AG04449 (cell line): ENCODE measurements around the gene UNC13C.

Experiments used
- CTCF ChIA-PET: fragments of 350-600 bp; formaldehyde crosslinking; extraction: SDS; loops from one replicate; lab custom pipeline; 2021; ENCODE audit warnings: antibody characterized with exemption; lab: Yijun Ruan, JAX
- POLR2A ChIA-PET: fragments of 400-600, 350-600 bp; formaldehyde crosslinking; extraction: SDS; loops from one replicate; lab custom pipeline; 2020; ENCODE audit warnings: antibody characterized with exemption, inconsistent platforms; lab: Yijun Ruan, JAX
- DNase-seq: peaks from one replicate; pipeline ENCODE4 v3.0.0-alpha.2; 2010; ENCODE audit warnings: low read depth, low spot score
- H3K4me3 ChIP-seq: 2 replicates; pipeline ENCODE4 v1.5.1; 2011; ENCODE audit warnings: low read depth, mild to moderate bottlenecking, control low read depth, low read length
- TF ChIP-seq, protein P1 (sequence below): IDR thresholded peaks from one replicate; pipeline ENCODE4 v1.5.1; 2011; ENCODE audit warnings: mild to moderate bottlenecking, moderate library complexity, low read length, control low read depth, inconsistent platforms; ENCODE audit not compliant: insufficient read depth; ENCODE audit errors: missing control alignments

The UNC13C gene

DNA sequence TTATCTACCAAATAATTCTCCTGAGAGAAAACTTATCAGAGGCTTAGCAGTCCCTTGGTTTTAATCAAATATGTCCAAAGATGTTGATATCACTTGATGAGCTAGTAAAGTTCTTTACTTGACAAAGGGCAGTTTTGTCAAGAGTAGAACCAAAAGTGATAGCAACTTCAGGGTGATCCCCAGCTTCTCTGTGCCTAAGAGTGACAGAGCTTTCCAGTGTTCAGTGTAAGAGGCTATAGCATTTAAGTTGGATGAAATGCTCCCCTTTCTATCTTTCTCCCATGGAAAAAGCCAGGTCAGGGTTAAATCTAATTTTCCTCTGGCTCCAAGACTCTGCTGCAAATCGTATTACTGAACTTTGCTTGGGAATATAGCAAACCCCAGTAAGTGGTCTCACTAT is 120.8 kb downstream of the UNC13C start:
- no peak overlapping the region for H3K4me3 ChIP-seq
- ChIA-PET CTCF (no interaction called here), POLR2A (no interaction called here)
- TF ChIP-seq, protein P1, sequence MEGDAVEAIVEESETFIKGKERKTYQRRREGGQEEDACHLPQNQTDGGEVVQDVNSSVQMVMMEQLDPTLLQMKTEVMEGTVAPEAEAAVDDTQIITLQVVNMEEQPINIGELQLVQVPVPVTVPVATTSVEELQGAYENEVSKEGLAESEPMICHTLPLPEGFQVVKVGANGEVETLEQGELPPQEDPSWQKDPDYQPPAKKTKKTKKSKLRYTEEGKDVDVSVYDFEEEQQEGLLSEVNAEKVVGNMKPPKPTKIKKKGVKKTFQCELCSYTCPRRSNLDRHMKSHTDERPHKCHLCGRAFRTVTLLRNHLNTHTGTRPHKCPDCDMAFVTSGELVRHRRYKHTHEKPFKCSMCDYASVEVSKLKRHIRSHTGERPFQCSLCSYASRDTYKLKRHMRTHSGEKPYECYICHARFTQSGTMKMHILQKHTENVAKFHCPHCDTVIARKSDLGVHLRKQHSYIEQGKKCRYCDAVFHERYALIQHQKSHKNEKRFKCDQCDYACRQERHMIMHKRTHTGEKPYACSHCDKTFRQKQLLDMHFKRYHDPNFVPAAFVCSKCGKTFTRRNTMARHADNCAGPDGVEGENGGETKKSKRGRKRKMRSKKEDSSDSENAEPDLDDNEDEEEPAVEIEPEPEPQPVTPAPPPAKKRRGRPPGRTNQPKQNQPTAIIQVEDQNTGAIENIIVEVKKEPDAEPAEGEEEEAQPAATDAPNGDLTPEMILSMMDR, result no peak
- no peak for DNase-seq

DNA sequence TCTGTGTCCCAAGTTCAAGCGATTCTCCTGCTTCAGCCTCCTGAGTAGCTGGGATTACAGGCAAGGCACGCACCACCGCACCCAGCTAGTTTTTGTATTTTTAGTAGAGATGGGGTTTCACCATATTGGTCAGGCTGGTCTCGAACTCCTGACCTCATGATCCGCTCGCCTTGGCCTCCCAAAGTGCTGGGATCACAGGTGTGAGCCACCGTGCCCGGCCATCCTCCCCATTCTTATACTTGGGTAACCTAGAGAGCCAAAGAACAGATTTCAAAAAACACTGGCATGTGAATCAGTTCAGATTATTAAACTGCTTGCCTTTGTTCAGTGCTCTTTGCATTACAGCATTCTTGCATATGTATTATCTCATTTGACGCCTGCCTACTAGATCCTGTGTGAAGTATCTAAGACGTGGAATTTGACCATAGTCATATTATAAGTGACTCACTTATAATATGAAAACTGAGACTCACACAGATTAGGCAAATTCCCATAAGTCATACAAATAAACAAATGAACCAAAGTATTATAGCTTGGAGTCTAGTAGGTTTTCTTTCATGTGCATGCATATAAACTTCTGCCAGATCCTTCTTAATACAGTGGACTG is 123.5 kb downstream of the UNC13C start:
- TF ChIP-seq, protein P1, result no peak
- H3K4me3 ChIP-seq, result no peak overlapping the region
- ChIA-PET CTCF (no interaction called here), POLR2A (no interaction called here)
- no peak for DNase-seq

DNA sequence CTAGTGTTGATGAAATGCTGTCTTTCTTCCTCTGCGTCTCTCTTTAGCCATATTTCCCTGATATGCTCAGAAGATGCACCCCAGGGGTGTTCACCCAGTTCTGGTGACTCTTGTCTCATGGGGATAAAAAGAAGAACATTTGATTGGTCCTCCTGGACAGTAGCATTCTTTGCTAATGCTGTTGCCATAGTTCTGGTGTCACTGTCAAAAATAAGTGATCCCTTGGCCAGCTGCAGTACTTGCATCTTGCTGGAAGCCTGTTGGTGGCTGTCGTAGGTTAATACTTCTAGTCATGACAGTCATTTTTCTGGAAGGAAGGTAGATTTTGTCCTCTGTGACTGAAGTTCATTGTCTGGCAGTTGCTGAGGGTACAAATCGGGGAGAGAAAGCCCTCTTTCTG is 124.5 kb downstream of the UNC13C start:
- TF ChIP-seq, protein P1, result no peak
- POLR2A ChIA-PET, result no interaction called here
- no peak overlapping the region for H3K4me3 ChIP-seq
- CTCF ChIA-PET, result no interaction called here
- DNase-seq, result no peak

DNA sequence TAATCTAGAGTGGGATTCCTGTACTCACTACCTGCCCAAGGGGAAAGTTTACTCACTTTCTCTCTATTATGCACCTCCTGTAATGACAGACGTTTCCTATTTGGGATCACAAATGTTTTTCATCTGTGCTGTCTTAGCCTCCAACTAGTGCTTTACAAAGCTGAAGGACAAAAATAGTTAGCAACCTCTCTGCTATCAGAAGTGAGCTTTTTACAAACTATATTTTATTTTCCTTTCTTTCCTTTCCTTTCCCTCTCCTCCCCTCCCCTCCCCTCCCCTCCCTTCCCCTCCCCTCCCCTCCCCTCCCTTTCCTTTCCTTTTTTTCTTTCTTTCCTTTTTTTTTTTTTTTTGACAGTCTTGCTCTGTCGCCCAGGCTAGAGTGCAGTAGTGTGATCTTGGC is 130.8 kb downstream of the UNC13C start:
- H3K4me3 ChIP-seq, result no peak overlapping the region
- DNase-seq, result no peak
- ChIA-PET CTCF (no interaction called here), POLR2A (no interaction called here)
- TF ChIP-seq, protein P1, result no peak

DNA sequence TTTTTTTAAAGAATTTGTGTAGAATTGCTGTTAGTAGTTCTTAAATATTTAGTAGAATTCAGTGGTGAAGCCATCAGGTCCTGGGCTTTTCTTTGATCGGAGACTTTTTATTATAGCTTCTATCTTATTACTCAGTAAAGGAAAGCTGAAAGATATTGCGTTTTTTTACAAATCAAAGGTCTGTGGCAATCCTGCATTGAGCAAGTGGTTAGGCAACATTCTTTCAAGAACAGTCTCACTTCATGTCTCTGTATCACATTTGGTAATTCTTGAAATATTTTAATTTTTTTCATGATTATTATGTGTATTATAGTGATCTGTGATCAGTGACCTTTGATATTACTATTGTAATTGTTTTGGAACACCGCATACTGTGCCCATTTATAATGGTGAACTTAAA is 140.8 kb downstream of the UNC13C start:
- no peak for DNase-seq
- H3K4me3 ChIP-seq, result no peak overlapping the region
- ChIA-PET POLR2A (no interaction called here), CTCF (no interaction called here)
- TF ChIP-seq, protein P1, result no peak

DNA sequence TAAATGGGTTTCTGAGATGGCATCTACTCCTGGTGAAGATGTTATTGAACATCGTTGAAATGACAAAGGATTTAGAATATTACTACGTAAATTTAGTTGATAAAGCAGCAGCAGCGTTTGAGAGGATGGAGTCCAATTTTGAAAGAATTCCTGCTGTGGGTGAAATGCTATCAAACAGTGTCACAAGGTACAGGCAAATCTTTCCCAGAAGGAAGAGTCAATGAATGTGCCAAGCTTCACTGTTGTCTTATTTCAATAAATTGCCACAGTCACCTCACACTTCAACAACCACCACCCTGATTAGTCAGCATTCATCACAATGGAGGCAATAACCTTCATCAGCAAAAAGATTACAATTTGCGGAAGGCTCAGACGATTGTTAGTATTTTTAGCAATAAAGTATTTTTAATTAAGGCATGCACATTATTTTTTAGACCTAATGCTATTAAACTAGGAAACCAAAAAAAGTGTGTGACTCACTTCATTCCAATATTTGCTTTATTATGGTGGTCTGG is 142.8 kb downstream of the UNC13C start:
- H3K4me3 ChIP-seq, result no peak overlapping the region
- TF ChIP-seq, protein P1, result no peak
- ChIA-PET CTCF (no interaction called here), POLR2A (no interaction called here)
- no peak for DNase-seq
